ENCODE results near the gene CNN3.

The CNN3 gene
- 0.62 to 4.9 reads per million in 2 donors for total RNA-seq

DNA sequence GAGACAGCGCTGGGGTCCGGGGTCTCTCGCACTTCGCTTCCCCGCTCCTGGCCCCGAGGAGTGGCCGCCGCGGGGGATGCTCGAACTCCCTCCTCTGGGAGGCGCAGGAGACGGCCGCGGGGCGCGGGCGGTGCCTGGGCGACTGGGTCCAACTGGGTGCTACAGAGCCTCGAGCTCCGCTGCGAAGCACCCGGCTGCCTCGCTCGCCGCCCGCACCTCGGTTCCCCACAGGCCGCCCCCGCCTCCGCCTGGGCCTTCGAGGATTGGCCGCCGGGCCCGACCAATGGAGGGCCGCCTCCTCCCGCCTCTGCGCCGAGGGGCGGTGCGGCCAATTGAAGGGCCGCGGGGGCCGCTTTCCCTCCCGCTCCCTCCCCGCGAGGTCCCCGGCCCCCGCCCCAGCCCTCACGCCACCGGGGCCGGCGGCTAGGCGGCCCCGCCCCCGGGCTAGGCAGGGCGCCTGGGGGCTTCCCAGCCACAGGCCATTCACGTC is at the start of gene CNN3:
Gene CNN3 (minus strand): TSS at position 196 of the 490 bp plus-strand sequence. CDS start 216 bp downstream, outside the sequence.
- peak; percentile 20 to 53 (median 41) for DNase-seq

DNA sequence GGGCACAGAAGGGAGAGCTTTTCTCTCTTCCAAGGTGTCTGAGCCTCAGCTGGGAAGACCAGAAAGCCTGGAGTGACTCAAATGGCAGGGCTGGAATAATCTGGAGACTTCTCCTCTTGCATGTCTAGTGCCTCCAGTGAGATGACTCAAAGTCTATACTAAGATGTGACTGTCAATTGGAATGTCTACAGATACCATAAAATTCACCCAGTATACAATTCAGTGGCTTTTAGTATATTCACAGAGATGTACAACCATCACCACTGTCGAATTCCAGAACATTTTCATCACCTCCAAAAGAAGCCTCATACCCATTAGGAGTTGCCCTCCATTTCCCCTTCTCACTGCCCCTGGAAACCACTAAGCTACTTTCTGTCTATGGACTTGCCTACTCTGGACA is 47.9 kb upstream of the CNN3 start:
- no peak for DNase-seq

DNA sequence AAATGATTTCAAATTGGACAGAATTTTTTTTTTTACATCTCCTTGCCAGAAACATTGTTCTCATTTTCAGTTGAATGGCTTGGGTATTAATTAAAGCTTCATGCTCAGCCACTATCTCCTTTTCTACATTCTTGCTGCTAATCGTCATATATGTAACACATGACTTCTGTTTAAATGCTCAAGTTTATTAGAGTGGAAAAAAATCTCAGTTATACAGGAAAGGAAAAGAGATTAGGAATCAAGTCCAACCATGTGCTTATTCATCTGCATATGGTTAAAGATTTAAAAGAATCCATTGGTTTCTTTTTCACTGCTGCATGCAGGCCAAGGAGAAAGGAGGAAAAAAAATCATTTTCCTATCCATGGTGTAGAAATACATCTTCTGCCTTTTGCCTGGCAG is 47.3 kb upstream of the CNN3 start:
- DNase-seq, result no peak

DNA sequence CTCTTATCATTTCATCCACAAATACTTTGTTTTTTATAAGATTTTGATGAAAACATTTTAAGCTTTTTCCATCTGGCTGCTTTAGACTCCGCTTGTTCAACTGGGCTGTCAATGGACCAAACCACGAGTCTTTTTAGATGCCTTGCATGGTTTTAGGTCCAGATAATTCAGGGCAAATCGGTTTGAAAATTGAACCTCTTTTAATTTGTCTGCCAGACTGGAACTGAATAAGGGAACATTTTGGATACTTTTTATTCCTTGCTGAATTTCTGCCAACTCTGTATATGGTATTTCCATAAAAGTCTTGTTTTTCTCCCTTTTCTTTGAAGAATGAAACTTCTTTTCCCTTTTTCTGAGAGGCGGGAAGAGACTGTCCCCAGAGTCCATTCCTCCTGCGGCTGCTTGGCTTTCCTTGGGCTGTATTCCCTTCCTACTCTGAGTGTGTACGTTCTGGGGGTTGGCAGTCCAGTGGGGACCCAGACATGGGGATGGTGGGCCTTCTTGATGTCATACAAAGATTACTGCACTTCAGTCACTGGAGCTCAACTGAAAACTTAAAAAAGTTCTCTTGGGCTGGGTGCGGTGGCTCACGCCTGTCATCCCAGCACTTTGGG is 46.5 kb upstream of the CNN3 start:
- no peak for DNase-seq

DNA sequence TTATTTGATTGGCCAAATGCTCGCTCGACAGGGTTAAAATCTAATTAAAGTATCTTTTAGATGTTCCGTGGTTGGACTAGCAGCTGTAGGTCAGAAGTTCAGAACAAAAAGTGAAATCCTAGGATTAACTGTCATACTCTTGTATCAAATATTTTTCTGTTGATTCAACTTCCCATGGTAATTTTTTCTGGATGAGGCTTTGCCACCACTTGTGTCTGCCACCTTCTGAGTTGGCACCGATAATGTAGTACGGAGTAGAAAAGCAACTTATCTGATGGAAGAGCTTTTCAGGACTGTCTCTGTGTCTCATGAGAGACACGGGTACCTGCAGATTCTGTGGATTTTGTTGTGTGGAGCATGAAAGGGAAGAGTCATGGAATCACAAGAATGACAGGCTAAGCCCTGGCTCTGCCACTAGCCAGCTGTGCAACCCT is 44.6 kb upstream of the CNN3 start:
- no peak for DNase-seq

DNA sequence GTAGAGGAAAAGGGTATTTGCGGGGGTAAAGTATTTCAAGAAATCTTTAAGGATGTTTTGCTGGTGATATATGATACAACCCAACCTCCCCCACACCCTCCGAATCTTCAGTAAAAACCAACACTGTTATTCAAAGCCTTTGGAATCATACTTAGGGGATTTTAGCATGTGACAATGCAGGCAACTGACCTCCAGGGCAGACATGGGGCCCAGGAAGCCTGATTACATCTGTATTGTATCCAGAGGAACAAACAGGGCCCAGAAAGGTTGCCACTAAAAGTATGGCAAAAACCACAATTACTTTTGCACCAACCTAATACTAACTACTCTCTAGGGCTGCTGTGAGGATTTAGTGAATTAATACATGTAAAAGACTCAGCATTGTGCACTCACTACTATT is 43.9 kb upstream of the CNN3 start:
- DNase-seq, result no peak

DNA sequence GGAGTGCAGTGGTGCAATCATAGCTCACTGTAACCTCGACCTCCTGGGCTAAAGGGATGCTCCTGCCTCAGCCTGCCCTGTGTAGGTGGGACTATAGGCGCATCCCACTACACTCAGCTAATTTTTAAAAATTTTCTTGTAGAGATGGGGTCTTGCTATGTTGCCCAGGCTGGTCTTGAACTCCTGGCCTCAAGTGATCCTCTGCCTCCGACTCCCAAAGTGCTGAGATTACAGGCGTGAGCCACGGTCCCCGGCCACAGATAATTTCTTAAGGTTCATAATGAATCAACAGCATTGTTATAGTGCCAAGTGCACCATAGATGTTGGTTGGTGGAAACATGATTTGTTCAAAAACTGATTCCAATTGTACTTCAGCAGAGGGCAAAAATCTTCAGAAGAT is 42.2 kb upstream of the CNN3 start:
- no peak for DNase-seq

DNA sequence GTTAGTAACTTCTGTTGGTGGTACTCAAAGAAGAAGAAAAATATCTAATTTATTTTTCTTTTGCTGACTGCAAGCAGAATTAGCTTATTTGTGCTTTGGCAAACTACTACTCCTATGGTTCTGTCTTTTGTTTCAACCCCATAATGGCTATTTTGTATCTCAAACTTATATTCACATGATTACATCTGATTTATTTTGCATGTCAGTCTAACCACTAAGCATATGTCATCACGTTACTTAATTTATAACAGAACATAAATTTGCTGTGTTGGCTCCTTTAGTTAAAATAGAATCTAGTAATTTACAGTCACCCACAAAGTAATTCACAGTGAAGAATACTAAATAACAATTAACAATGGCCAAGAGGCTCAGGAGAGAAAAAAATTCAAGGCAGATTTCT is 39.1 kb upstream of the CNN3 start:
- no peak for DNase-seq

DNA sequence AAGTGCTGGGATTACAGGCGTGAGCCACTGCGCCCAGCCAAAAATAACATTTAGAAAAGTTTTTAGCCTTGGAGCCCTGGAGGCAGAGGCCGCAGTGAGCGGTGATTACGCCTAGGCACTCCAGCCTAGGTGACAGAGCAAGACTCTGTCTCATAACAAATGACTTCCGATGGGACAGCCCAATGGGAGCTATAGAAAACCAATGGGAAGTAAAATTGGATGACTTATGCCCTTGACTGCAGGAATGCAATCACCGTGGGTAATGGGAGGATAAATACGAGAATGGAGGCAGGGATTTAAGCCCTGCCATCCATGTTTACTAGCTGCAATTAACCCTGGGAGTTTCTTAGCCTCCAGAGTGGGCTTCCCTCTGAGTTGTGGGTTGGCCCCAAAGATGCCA is 37.0 kb upstream of the CNN3 start:
- no peak for DNase-seq

DNA sequence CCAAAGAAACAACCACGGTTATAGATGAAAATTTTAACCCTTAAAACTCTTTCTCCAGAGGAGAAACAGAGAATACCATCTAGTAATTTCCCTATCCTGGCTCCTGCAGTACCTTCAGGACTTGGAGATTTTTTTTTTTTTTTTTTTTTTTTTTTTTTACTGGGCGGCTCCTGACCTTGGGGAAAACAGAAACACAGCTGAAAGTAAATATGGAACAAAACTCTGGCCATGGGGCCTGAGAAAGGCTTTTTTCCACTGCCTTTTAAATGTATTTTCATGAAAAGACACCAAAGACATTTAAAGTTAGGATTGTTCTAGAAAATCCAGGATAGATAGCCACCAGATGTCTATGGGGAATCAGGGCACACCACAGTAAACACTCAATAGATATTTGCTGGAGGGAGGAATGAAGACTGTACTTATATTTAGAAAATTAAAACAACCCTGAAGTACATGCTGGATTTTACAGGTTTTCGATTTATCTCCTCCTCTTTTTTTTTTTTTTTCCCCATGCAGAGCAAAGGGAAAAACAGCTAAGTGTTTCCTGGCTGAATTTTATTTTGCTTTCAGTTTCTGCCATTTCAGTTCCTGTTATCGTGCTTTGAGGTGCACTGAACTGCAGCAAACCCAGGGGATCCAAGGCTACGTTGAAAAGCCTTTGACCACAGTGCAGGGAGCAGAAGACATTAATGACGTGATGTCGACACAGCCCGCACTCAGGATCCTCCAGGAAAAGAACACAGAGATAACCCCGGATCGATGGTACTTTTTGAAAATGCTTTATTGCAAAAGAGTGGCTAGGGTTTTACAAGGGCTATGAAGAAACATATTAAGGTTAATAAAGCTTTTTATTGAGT is 35.7 kb upstream of the CNN3 start:
- peak in 2 of 5 experiments; percentile 2 to 73 for DNase-seq

DNA sequence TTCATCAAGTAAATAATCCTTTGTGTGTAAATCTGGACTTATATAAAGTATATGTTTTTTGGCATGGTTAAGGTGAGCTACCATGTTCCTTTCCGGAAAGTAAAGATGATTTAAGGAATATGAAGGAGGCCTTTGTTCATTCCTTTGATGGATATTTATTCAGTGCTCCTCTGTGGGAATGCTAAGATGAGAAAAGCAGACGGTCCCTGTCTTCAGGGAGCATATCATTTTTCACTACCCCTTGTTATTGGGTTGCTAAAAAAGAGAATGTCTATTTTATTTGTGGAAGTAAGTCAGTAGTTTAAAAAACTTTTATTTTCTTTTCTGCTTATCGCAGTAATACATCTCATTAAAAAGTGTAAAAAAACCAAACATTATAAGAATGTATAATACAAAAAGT is 35.1 kb upstream of the CNN3 start:
- no peak for DNase-seq

DNA sequence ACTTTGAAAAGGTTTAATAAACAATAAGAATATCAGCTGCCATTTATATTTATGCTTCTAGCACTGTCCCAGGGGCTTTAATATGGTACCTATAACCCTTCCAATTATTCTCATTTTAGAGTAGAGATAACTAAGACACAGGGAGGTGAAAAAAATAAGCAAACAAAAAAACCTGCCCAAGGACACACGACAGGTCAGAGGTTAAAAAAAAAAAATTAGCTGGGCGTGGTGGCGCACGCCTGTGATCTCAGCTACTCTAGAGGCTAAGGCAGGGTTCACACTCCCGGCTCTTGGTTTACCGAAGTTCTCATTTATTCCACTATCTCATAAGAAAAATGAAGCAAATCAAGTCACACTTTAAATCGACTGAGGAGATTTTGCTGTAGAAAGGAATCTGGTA is 34.7 kb upstream of the CNN3 start:
- DNase-seq, result no peak

DNA sequence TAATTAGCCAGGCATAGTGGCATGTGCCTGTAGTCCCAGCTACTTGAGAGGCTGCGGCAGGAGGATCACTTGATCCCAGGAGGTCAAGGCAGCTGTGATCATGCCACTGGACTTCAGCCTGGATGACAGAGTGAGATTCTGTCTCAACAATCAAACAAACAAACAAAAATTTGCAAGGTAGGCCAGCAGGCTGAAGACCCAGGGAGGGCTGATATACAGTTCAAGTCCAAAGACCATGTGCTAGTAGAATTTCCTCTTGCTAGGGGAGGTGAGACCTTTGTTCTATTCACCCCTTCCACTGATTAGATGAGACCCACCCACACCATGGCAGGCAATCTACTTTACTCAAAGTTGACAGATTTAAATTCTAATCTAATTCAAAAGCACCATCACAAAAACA is 31.2 kb upstream of the CNN3 start:
- no peak for DNase-seq

DNA sequence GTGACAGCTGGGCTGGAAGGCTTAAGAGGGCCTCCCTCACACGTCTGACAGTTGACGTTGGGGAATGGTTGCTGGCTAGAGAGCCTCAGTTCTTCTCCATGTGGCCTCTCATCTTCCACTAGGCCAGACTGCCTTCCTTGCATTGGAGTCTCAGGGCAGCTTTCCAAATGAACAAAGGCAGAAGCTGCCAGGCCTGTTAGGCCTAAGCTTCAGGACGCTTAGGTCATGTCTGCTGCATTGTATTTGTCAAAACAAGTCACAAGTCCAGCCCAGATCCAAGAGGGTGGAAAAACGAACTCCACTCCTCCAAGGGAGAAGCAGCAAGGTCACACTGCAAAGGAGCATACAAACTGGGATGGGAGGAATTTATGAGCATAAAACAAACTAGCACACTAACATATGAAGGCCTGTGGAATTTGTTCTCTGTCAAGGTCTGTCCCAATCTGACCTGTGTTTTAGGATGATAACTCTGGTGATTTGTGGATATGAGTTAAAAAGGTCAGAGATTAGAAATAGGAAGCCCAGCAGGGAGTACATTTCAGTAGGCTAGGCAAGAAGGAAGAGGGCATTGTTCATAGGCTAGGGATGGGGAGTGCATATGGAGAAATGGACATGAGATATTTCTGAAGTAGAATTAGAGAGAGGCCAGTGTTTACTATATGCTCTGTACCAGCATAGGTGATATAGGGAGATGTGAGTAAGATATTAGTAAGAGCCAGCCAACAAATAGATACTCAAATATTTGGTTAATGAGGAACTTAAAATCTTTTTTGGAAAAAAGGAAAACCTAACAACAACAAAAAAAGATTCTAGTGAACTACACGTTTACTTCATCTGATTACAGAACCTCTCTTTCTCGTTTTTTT is 29.1 kb upstream of the CNN3 start:
- DNase-seq, result no peak

DNA sequence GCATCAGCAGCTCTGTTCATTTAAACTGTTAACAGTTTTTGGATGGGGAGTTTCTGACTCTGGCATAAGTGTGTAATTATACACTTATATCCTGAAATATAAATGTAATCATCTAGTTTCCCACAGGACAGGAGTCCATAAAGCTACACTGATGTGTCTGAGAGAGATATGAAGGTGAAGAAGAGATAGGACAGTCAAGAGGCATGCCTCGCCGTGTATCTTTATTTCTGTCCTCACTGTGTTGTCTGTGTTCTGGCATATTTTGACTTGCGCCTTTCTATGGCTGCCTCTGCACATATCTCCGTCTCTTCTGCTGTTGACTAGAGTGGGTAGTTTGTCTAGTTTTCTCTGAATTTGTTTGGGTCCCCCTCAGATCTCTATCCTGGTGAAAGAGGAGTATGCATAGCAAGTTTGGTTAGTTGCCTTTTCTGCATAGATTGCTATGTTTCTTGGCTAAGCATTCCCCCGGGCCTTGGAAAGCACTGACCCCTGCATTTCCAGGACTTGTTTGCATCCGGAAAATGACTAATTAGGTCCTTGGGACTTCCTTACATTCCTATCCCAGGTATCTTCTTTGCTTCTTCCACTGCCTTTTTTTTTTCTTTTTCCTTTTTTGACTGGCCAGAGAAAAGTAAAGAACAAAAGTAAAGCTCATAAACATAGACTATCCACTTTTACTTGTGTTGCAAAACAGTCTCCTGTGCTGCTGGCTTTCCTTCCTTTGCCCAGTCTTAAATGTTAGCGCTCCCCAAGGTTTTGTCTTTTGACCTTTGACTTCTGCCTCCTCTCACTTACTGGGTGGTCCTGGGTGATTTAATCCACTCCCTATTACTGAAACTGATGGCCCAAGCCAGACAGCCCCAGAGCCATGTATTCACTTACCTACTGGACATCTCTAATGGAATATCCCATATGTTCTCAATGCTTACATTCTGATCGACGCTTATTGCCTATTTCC is 27.6 kb upstream of the CNN3 start:
- DNase-seq, result no peak

DNA sequence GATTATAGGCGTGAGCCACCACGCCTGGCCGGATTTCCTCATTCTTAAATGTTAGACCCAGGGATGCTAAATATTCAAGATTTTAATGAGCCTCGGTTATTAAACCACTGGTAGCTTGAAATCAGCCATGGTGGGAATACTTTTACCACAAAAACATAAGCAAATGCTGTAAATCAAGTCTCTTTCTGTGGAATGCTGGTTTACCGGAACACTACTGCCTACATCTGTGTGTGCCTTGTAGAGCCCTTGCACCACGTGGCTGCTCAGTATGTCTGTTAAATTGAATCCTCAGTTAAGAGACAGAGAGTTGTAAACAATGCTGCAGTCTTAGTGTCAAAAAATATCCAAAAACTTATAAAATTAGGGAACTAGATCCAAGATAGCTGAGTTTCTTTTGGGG is 26.8 kb upstream of the CNN3 start:
- DNase-seq, result no peak

DNA sequence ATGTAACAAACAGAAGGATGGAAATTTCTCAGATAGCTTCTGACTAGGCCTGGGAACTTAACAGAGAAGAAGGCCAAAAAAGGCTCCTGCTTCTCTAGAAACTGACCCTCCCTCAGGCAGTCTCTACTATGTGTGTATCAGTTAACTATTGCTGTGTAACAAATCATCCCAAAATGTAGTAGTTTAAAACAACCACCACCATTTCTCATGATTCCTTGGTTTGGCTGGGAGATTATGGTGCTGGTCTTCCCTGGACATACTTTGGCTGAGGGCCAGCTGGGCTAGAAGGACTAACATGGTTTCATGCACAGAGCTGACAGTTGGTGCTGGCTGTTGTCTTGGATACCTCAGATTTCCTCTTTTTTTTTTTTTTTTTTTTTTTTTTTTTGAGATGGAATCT is 26.2 kb upstream of the CNN3 start:
- DNase-seq, result no peak

DNA sequence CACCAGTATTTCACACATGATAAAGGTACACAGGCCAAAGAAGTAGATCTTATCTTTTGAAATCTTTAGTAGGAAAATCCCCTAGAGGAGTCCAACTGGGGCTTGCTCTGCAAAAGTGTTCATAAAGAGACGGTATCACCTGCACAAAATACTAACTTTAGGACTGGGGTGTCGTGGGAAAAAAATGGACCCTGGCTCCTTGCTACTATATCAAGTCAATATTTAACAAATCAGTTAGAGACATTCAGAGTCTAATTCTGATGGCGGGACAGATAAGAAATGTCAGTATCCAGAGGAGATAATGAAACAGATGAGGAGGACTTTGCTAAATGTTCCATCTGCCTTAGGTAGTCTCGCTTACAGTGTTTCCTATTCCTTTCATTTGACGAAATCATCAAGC is 25.6 kb upstream of the CNN3 start:
- no peak for DNase-seq

DNA sequence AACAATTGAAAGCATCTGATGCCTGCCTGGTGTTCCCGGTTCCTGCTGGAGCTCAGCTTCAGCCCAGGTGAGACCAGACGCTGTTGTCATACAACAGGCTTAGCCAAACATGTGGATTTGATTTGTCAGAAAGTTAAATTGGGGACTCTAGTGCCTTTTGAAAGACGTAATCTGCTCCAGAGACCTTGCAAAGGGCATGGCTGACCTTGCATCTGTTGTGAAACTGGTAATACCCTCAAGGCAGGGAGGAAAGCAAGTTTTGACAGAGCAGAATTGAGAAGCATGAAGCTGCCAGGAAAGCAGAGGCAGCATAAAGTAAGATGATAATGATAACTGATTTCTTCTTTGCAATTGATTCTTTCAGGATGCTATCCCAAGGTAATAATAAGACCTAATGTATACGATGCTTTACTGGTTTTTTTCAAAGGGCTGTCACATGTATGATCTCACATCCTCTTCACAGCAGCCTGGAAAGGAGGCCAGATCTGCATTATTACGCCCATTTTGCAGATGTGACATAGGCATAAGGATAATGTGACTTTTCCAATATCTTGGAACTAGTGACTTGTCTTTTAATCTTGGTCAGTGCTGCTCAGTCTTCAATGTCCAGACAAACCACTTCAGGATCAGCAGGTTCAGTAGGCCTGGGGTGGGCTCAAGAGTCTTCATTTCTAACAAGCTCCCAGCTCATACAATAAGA is 24.7 kb upstream of the CNN3 start:
- no peak for DNase-seq

DNA sequence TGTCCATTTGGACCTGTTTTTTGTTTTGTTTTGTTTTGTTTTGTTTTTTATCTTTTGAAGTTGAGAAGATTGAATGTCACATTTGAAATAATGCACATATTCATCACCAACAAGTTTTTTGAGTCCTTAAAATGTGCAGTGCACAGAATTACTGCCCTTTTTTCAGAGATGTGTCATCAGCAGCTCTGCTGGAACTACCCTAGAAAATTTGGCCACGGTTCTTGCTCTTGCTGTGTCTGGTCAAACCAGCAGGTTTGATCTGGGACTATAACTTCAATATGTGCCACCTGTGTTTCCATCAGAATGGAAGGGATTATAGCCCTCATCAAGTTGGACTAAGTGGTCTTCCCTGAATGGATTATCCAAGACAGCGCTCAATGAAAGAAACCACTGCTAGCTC is 24.1 kb upstream of the CNN3 start:
- no peak for DNase-seq
